HepG2 (cell line): ENCODE measurements around the gene TXNRD1. TPM values are rescaled to one million over a fixed set of nuclear protein-coding genes. Genes with fewer than 3 reads are reported as not detected.

Source experiments
- ATAC-seq: fragments of 200-7000 bp; cut with Tn5 transposase; 3 replicates; pipeline ENCODE4 v1.9.1; 2020; ENCODE audit warnings: mild to moderate bottlenecking, moderate library complexity
- BruUV-seq: library from RNA; stranded (reverse); fragments of 400-500 nt; replicated peaks from 2 replicates; lab custom pipeline; 2021; lab: Mats Ljungman, UMichigan
- CTCF ChIA-PET: fragments of 300-600 bp; formaldehyde crosslinking; extraction: SDS; loops from one replicate; lab custom pipeline; 2021; ENCODE audit warnings: low total read pairs, inconsistent platforms, low intra/inter-chr PET ratio; lab: Yijun Ruan, JAX
- POLR2A ChIA-PET: fragments of 350-600 bp; sonication (Branson Sonifier 250); formaldehyde crosslinking; loops from one replicate; lab custom pipeline; 2020; ENCODE audit warnings: antibody characterized with exemption, inconsistent platforms; lab: Yijun Ruan, JAX
- DNase-seq: peaks from one replicate; pipeline ENCODE4 v3.0.0-alpha.2; 2015; ENCODE audit warnings: low spot score
- FAIRE-seq: peaks from 3 replicates; lab custom pipeline; 2011; peaks lifted over from hg19 to GRCh38; lab: Jason Lieb, UNC
- H2AFZ ChIP-seq: one replicate; pipeline ENCODE4 v1.6.1; 2011; ENCODE audit warnings: low read length, inconsistent platforms
- H3K27ac ChIP-seq: fragments of 300-600 bp; 3 replicates; pipeline ENCODE4 v1.8.0; 2011; ENCODE audit warnings: mixed run types, mild to moderate bottlenecking, mixed read lengths, low read length, inconsistent platforms; ENCODE audit not compliant: insufficient read depth; ENCODE audit errors: extremely low read length
- H3K27me3 ChIP-seq, 2 experiments: fragments of 200-600 bp in 1 of 2; 2 replicates in 1 of 2; 3 replicates in 1 of 2; pipeline versions ENCODE4 v1.6.0 to v1.8.0; 2011; ENCODE audit warnings: low read length in 2 of 2, mild to moderate bottlenecking in 2 of 2, moderate library complexity in 2 of 2, inconsistent platforms in 1 of 2; ENCODE audit not compliant: insufficient read depth in 2 of 2, control insufficient read depth in 1 of 2
- H3K36me3 ChIP-seq, 2 experiments: fragments of 200-600 bp in 1 of 2; replicated peaks in 1 of 2; 2 replicates in 1 of 2; 3 replicates in 1 of 2; pipeline versions ENCODE4 v1.5.1 to v1.8.0; 2011; ENCODE audit warnings: low read length in 2 of 2, inconsistent platforms in 1 of 2; ENCODE audit not compliant: insufficient read depth in 2 of 2, control insufficient read depth in 1 of 2
- H3K4me1 ChIP-seq: 2 replicates; pipeline ENCODE4 v1.5.1; 2012; ENCODE audit warnings: low read length, inconsistent platforms; ENCODE audit not compliant: insufficient read depth
- H3K4me2 ChIP-seq: 2 replicates; pipeline ENCODE4 v1.6.0; 2011; ENCODE audit warnings: low read depth, low read length, inconsistent platforms
- H3K4me3 ChIP-seq, 3 experiments: fragments of 200-600 bp in 1 of 3; sonication (generic), shearing (Covaris generic) in 1 of 3; replicated peaks in 1 of 3; 2 replicates each; pipeline ENCODE4 v1.5.1; 2011 to 2016; ENCODE audit warnings: low read length in 3 of 3, inconsistent platforms in 2 of 3, low read depth in 2 of 3, mild to moderate bottlenecking in 2 of 3, control low read depth in 1 of 3, mixed read lengths in 1 of 3; ENCODE audit not compliant: insufficient read depth in 1 of 3
- H3K79me2 ChIP-seq: one replicate; pipeline ENCODE4 v1.6.1; 2011; ENCODE audit warnings: low read length, inconsistent platforms; ENCODE audit not compliant: insufficient read depth
- H3K9ac ChIP-seq: 2 replicates; pipeline ENCODE4 v1.6.0; 2011; ENCODE audit warnings: mild to moderate bottlenecking, low read depth, low read length, inconsistent platforms; ENCODE audit not compliant: insufficient read depth
- H3K9me3 ChIP-seq: 2 replicates; pipeline ENCODE4 v1.5.1; 2012; ENCODE audit warnings: mild to moderate bottlenecking, low read length
- H4K20me1 ChIP-seq: 2 replicates; pipeline ENCODE4 v1.6.0; 2011; ENCODE audit warnings: inconsistent platforms, mild to moderate bottlenecking, low read length, moderate library complexity; ENCODE audit not compliant: insufficient read depth
- BHLHE40 ChIP-seq: IDR thresholded peaks from 2 replicates; pipeline ENCODE4 v1.6.1; 2011; ENCODE audit warnings: low read length, improper control_type of control experiment
- DDIT3 ChIP-seq: sonication (generic); formaldehyde crosslinking; IDR thresholded peaks from 2 replicates; pipeline ENCODE4 v1.4.0; 2020; ENCODE audit warnings: mild to moderate bottlenecking, missing genetic modification reagents
- MBD4 ChIP-seq: IDR thresholded peaks from 2 replicates; pipeline ENCODE4 v1.6.1; 2012; ENCODE audit warnings: low read length, inconsistent platforms, borderline replicate concordance
- MED1 ChIP-seq: sonication (generic); formaldehyde crosslinking; IDR thresholded peaks from 2 replicates; pipeline ENCODE4 v1.4.0; 2020; ENCODE audit warnings: missing genetic modification reagents
- MXD3 ChIP-seq: IDR thresholded peaks from 2 replicates; pipeline ENCODE4 v1.6.1; 2016; ENCODE audit warnings: mild to moderate bottlenecking, missing biosample characterization, missing genetic modification reagents
- NCOA1 ChIP-seq: sonication (generic); formaldehyde crosslinking; IDR thresholded peaks from 2 replicates; pipeline ENCODE4 v1.9.0; 2021; ENCODE audit warnings: missing genetic modification reagents
- PHF5A ChIP-seq: IDR thresholded peaks from one replicate; pipeline ENCODE4 v1.6.1; 2018; ENCODE audit warnings: low read depth, missing genetic modification reagents; ENCODE audit not compliant: unreplicated experiment
- POGZ ChIP-seq: sonication (generic); formaldehyde crosslinking; IDR thresholded peaks from 2 replicates; pipeline ENCODE4 v1.4.0; 2020; ENCODE audit warnings: mild to moderate bottlenecking, missing genetic modification reagents
- RBFOX2 ChIP-seq: fragments of 200-400 bp; formaldehyde crosslinking; IDR thresholded peaks from 2 replicates; pipeline ENCODE4 v1.6.1; 2017; ENCODE audit warnings: low read depth, mild to moderate bottlenecking, low read length
- RBM39 ChIP-seq: fragments of 200-400 bp; formaldehyde crosslinking; IDR thresholded peaks from one replicate; pipeline ENCODE4 v1.6.1; 2018; ENCODE audit warnings: antibody characterized with exemption, mild to moderate bottlenecking, low read depth, low read length; ENCODE audit not compliant: poor library complexity, severe bottlenecking
- SP5 ChIP-seq: IDR thresholded peaks from 2 replicates; pipeline ENCODE4 v1.6.1; 2016; ENCODE audit warnings: low read depth, borderline replicate concordance
- TERF1 ChIP-seq: sonication (generic); formaldehyde crosslinking; IDR thresholded peaks from 2 replicates; pipeline ENCODE4 v1.8.0; 2022; ENCODE audit warnings: mild to moderate bottlenecking, missing genetic modification reagents, moderate library complexity
- U2AF2 ChIP-seq: fragments of 200-400 bp; formaldehyde crosslinking; IDR thresholded peaks from 2 replicates; pipeline ENCODE4 v1.6.1; 2017; ENCODE audit warnings: low read depth, mild to moderate bottlenecking, low read length
- WIZ ChIP-seq: sonication (generic); formaldehyde crosslinking; IDR thresholded peaks from 2 replicates; pipeline ENCODE4 v1.5.1; 2020; ENCODE audit warnings: mild to moderate bottlenecking, missing genetic modification reagents
- ZNF24 ChIP-seq: fragments of 450-650 bp; IDR thresholded peaks from 2 replicates; pipeline ENCODE4 v1.6.1; 2017; ENCODE audit warnings: antibody characterized with exemption, mild to moderate bottlenecking
- ZNF382 ChIP-seq: sonication (generic); formaldehyde crosslinking; IDR thresholded peaks from 2 replicates; pipeline ENCODE4 v1.5.0; 2020; ENCODE audit warnings: missing genetic modification reagents, mild to moderate bottlenecking, borderline replicate concordance
- ZNF44 ChIP-seq: sonication (generic); formaldehyde crosslinking; IDR thresholded peaks from 2 replicates; pipeline ENCODE4 v1.5.1; 2020; ENCODE audit warnings: mild to moderate bottlenecking, missing genetic modification reagents
- ZNF615 ChIP-seq: sonication (generic); formaldehyde crosslinking; IDR thresholded peaks from 2 replicates; pipeline ENCODE4 v1.5.0; 2020; ENCODE audit warnings: mild to moderate bottlenecking, missing genetic modification reagents, borderline replicate concordance
- ZNF766 ChIP-seq: sonication (generic); formaldehyde crosslinking; IDR thresholded peaks from 2 replicates; pipeline ENCODE4 v1.5.0; 2020; ENCODE audit warnings: missing genetic modification reagents, borderline replicate concordance
- WGBS: methylation state at CpG from one replicate; pipeline ENCODE4 v1.1.6; 2017; ENCODE audit warnings: low lambda C conversion rate; 5-methylcytosine and 5-hydroxymethylcytosine counted together
- in situ Hi-C: cut with HindIII; loops from 2 replicates; pipeline ENCODE4 v1.10.0; 2017; ENCODE audit warnings: low pct_unique_long_range_greater_than_20kb; ENCODE audit not compliant: extremely low pct_ligation_motif_present
- intact Hi-C: fragments of 100-400 bp; cut with micrococcal nuclease; formaldehyde crosslinking; loops from one replicate; pipeline ENCODE4 v1.10.0; 2022; ENCODE audit not compliant: unreplicated experiment
- polyA plus RNA-seq, 8 experiments: library from polyadenylated mRNA; depleted of rRNA in 3 of 8; stranded (reverse) in 7 of 8; unstranded in 1 of 8; fragments of >200 nt; fragmentation: Illumina TruSeq in 4 of 8; extraction: Trizol in 4 of 8; gene quantifications; 2 replicates each; pipeline versions ENCODE4 v1.2.1 to v1.2.3, GENCODE V29; 2011 to 2016; ENCODE audit warnings: low read depth in 4 of 8, missing spikeins in 1 of 8, mixed read lengths in 1 of 8; ENCODE audit not compliant: insufficient read depth in 1 of 8
- total RNA-seq, 5 experiments: library from RNA; depleted of rRNA; stranded (reverse); fragments of >200 nt; fragmentation: Illumina TruSeq; extraction: Trizol; gene quantifications; 2 replicates each; pipeline ENCODE4 v1.2.3, GENCODE V29; 2016; ENCODE audit warnings: low read depth in 1 of 5
- TF ChIP-seq, protein P1 (sequence below): sonication (generic); formaldehyde crosslinking; IDR thresholded peaks from 2 replicates; pipeline ENCODE4 v1.4.0; 2020; ENCODE audit warnings: missing genetic modification reagents

TXNRD1 gene
- total and polyA plus RNA-seq, 2 of the 13 experiments (the other 11 are each of a cell fraction or from before 2014, with no cell fraction given) = 54.0 to 190 TPM

GRCh38 chr12:104365921-104366410 lies 150.4 kb downstream of the TXNRD1 start:
- no peak overlapping the region for H3K27ac ChIP-seq
- H3K9ac ChIP-seq = no peak overlapping the region
- in situ Hi-C loops = no loop called here
- intact Hi-C loops = no loop called here
- no TSS peak for BruUV-seq
- no peak overlapping the region for H2AFZ ChIP-seq
- H3K4me1 ChIP-seq = no peaks in the 10 kb centered on the region
- 89% methylated on average over 5 of the region's 5 CpGs for WGBS
- ChIA-PET POLR2A (no interaction called here), CTCF (no interaction called here)
- ATAC-seq (no peak), DNase-seq (no peak), FAIRE-seq (no peak)
- H3K36me3 ChIP-seq = no peaks in the 10 kb centered on the region
- H3K27me3 ChIP-seq = no peaks in the 10 kb centered on the region
- H4K20me1 ChIP-seq = no peaks in the 10 kb centered on the region
- H3K9me3 ChIP-seq = no peaks in the 10 kb centered on the region
- H3K4me2 ChIP-seq = no peak overlapping the region
- no peak overlapping the region for H3K4me3 ChIP-seq
- H3K79me2 ChIP-seq = no peaks in the 10 kb centered on the region
- TF ChIP-seq RBM39 (no peak), PHF5A (no peak), ZNF766 (no peak), ZNF615 (CRISPR knock-in tag) (no peak), POGZ (no peak), WIZ (CRISPR knock-in tag) (no peak), DDIT3 (CRISPR knock-in tag) (no peak), MBD4 (no peak), ZNF382 (CRISPR knock-in tag) (no peak), RBFOX2 (no peak), MXD3 (CRISPR knock-in tag) (no peak), TERF1 (CRISPR knock-in tag) (no peak), ZNF24 (no peak), ZNF44 (no peak), NCOA1 (CRISPR knock-in tag) (no peak), MED1 (no peak), U2AF2 (no peak), BHLHE40 (no peak), SP5 (CRISPR knock-in tag) (no peak)
- TF ChIP-seq, protein P1, sequence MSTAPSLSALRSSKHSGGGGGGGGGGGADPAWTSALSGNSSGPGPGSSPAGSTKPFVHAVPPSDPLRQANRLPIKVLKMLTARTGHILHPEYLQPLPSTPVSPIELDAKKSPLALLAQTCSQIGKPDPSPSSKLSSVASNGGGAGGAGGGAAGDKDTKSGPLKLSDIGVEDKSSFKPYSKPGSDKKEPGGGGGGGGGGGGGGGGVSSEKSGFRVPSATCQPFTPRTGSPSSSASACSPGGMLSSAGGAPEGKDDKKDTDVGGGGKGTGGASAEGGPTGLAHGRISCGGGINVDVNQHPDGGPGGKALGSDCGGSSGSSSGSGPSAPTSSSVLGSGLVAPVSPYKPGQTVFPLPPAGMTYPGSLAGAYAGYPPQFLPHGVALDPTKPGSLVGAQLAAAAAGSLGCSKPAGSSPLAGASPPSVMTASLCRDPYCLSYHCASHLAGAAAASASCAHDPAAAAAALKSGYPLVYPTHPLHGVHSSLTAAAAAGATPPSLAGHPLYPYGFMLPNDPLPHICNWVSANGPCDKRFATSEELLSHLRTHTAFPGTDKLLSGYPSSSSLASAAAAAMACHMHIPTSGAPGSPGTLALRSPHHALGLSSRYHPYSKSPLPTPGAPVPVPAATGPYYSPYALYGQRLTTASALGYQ (CRISPR knock-in tag) = no peak
